ENCODE measurements around the gene SLC27A1.
"Not testable (repeated sequence)": the region's sequence is repeated elsewhere in the genome, so short reads cannot be mapped to it uniquely, and the experiment has no call there.

The SLC27A1 gene

DNA sequence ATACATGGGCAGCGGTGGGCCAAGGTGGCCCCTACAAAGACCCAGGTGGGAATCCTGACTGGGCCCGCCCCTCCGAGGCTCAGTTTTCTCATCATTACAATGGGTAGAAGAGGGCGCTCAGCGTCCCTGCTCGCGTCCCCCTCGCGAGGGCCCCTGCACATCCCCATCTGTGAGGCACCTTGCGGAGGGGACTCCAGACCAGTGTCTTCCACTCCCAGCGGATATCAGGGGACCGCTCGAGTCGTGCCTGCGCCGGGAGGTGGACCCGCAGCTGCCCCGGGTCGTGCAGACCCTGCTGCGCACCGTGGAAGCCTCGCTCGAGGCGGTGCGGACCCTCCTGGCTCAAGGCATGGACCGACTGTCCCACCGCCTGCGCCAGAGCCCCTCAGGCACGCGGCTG, 69.8 kb downstream of the SLC27A1 start:
- no peak for DNase-seq

GRCh38 chr19:17541184-17541759, 70.9 kb downstream of the SLC27A1 start:
- DNase-seq = no peak

DNA sequence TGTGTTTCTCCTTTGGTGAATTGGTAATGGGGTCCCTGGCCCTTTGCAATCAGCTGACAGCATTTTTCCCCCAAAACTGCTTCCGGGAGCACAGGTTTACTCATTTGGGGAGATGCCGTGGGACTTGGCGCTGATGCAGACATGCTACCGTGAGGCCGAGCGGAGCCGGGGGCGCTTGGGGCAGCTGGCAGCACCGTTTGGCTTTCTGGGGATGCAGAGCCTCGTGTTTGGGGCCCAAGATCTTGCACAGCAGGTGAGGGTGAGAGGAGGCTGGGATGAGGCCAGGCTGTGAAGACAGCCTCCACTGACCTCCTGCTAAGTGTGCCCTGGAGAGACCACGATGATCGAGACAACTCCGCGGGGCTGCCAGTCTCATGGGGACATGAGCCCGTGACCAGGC, 71.7 kb downstream of the SLC27A1 start:
- DNase-seq = no peak

- no peak for DNase-seq
Observed at GRCh38 chr19:17542793-17543582, 72.7 kb downstream of the SLC27A1 start.

GRCh38 chr19:17543986-17544385, 73.7 kb downstream of the SLC27A1 start:
- DNase-seq = no peak

GRCh38 chr19:17544418-17544817, 74.1 kb downstream of the SLC27A1 start:
- no peak for DNase-seq

DNA sequence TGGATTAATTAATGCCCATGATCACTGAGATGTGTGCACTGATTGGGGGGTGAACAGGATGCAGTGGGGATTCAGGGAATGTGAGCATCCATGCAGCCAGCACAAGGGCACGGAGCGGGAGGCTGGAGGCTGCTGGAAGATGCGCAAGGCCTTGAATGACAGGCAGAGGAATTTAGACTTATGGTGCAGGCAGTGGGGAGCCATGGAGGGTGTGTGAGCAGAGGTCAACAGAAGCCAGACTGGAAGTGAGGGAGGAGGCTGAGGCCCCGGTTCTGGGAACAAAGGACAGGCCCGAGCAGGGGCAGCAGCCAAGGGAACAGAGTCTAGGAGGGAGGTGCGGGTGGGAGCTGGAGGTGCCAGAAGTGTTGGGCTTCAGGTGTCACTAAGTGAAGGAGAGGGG, 77.8 kb downstream of the SLC27A1 start:
- DNase-seq = no peak

- no peak for DNase-seq
Observed at GRCh38 chr19:17549085-17549740, 78.9 kb downstream of the SLC27A1 start.

DNA sequence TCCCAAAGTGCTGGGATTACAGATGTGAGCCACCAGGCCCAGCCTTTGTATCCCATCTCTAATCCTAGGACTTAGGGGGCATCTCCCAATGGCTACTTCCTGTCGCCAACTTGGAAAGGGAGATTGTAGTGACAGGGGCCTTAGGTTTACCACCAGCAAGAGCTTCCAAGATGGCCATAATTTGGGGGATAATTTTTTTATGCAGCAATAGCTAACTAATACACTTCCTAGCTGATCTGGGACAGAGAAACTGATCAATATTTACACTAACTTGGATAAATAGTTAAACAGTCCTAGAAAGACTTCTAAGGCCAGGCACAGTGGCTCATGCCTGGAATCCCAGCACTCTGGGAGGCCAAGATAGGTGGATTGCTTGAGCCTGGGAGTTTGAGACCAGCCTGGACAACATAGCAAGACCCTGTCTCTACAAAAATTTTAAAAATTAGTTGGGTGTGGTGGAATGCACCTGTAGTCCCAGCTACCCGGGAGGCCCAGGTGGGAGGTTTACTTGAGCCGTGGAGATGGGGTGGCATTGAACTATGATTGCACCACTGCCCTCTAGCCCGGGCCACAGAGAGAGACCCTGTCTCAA, 79.8 kb downstream of the SLC27A1 start:
- no peak for DNase-seq

DNA sequence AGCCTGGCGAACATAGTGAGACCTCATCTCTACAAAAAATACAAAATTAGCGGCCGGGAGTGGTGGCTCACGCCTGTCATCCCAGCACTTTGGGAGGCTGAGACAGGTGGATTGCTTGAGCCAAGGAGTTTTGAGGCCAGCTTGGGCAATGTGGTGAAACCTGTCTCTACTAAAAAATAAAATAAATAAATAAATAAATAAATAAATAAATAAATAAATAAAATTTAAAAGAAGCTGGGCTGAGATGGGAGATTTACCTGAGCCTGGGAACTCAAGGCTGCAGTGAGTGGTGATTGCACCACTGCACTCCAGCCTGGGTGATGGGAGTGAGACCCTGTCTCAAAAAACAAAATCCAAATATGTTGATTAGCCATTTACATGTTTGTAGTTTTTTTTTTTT, 82.4 kb downstream of the SLC27A1 start:
- DNase-seq = not testable (repeated sequence)

DNA sequence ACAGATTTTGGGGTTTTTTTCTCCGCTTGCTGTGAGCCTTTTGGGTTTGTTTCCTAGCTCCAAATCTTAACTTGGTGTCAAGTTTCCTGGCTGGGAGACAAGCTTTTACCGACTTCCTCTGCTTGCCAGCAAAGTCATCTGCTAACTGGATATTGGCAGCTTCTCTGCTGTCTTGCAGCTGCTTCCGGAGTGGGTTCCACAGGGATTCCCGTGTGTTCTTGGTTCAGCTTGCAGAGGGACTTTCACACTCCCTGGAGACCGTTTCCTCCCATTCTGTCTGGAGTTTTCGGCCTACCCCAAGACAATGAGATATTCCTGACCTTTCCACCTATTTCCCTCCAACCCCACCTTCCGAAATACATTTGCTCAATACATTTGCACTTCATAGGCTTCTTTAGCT, 82.9 kb downstream of the SLC27A1 start:
- DNase-seq = peak in 1 of 2 donors; percentile 15

- no peak for DNase-seq
Observed at GRCh38 chr19:17554968-17555479, 84.7 kb downstream of the SLC27A1 start.

DNA sequence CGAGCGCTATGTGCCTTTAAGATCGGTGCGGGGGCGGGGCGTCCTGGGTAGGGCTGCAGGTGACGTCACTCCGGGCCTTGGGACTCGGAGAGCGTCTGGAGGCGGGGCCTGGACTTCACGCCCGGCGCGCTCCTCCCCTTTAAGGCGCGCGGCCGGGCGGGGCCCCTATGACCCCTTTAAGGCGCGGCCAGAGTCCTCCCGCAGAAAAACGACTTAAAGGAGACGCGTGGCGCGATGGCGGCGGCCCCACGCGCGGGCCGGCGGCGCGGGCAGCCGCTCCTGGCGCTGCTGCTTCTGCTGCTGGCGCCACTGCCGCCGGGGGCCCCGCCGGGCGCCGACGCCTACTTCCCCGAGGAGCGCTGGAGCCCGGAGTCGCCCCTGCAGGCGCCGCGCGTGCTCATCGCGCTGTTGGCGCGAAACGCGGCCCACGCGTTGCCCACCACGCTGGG, 85.2 kb downstream of the SLC27A1 start, which contains the start of gene COLGALT1:
Gene COLGALT1, plus strand, starts transcription at position 170 of the 449 bp plus-strand sequence. Its CDS starts 65 bp downstream, at position 235.
- DNase-seq = peak; percentile 94 to 98

Measured in hippocampal formation (tissue), 2 donors.